ENCODE results near the gene SHANK1. TPM values are rescaled to one million over a fixed set of nuclear protein-coding genes. Genes with fewer than 3 reads are reported as not detected.
"Not testable (repeated sequence)": the region's sequence is repeated elsewhere in the genome, so short reads cannot be mapped to it uniquely, and the experiment has no call there.

Gene SHANK1
- total RNA-seq, 1 experiment from 2014 or later: not detected

DNA sequence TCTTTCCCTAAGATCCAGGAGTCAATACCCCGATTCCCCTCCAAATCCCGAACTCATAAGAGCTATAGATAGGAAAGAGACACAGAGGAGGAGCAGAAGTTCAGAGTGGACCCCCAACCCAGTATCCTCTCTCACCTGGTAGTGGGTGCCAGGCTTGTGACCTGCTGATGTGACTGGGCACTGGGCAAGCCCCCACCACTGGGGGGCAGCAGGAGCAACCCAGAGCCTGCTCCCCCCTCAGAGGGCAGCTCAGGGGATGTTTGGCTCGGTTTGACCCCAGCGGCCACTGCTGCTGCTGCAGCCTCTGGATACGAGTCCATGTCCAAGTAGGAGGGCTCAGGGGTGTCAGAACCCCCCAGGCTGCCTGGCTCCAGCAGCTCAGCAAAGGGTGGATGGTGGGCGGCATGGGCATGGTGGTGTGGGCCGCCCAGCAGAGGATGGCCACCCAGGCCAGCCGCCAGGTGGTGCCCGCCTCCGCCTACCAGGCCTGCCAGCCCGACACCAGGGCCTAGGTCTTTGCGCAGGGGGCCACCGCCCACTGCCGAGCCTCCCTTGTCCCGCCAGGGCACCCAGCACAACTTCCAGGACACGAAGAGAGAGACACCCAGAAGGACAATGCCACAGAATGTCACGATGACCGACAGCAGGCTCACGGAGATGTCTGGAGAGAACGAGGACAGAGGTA, 87.3 kb downstream of the SHANK1 start:
- in situ Hi-C loops (cut with HindIII; ENCODE audit: low pct_unique_long_range_greater_than_20kb, low sequenced_read_pairs): no loop called here
- DNase-seq (ENCODE audit: low read depth): no peak

DNA sequence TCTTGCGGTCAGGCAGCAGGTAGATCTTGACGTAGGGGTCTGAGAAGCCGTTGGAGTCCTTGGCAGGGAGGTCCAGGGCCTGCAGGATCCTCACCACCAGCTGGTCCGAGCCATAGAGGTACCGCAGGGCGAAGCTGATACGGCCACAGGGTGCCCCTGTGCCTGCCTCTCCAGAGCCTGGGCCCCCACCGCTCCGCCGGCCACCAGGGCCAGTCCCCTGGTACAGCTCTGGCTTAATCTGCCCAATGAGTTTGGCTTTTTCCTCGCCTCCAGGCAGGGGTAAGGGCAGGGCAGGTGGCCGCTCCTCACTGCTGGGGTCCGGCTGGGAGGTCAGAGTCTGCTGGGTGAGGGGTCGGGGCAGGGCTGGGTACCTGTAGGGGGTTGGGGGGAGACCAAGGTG, 89.8 kb downstream of the SHANK1 start:
- DNase-seq (ENCODE audit: low read depth): no peak
- in situ Hi-C loops (cut with HindIII; ENCODE audit: low pct_unique_long_range_greater_than_20kb, low sequenced_read_pairs): no loop called here

DNA sequence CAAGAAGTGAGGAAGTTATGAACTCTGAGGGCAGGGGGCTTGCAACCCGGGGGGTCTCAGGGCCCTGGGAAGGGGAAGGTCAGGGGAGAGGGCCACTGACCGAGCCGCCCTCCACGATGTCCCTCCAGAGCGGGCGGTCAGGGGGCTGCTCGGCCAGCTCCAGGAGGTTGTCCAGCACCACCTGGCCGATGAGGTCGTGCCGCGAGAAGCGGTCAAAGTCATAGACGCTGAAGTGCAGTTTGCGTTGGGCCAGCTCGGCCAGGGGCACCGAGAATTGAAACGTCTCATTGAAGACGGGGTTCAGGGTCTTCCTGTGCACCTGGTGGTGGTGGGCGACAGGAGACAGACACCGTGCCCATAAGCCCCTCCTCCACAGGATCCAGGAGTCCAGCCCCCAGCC, 90.4 kb downstream of the SHANK1 start:
- in situ Hi-C loops (cut with HindIII; ENCODE audit: low pct_unique_long_range_greater_than_20kb, low sequenced_read_pairs): no loop called here
- no peak for DNase-seq (ENCODE audit: low read depth)

DNA sequence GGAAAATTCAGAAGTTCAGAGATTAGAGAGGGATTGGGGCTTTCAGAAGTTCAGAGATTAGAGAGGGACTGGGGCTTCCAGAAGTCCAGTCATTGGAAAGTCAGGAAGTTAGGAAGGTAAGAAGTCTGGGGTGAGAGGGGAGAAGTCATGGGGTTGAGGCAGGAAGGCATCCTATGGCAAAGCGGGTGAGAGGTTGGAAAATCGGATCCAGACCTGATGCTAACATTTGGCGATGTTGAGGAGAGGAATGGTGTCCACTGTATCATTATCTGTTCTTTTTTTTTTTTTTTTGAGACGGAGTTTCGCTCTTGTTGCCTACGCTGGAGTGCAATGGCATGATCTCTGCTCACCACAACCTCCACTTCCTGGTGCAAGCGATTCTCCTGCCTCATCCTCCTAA, 91.1 kb downstream of the SHANK1 start:
- no peak for DNase-seq (ENCODE audit: low read depth)
- in situ Hi-C loops (cut with HindIII; ENCODE audit: low pct_unique_long_range_greater_than_20kb, low sequenced_read_pairs): no loop called here

DNA sequence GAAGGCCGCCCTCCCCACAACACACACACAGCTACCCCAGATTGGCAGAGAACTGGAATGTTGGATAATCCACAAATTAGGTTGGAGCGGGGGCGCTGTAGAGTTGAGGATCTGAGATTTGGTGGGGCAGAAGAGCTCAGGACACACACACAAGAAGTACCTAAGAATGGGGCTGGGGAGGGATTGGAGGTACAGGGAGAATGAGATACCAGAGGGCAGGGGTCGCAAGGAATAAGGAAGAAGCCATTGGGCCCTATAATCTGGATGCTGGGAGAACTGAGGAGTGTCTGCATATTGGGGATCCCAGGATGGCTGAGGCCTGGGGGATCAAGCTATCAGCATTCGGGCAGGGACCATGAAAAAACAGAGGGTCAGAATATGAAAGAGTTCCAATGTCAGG, 91.5 kb downstream of the SHANK1 start:
- in situ Hi-C loops (cut with HindIII; ENCODE audit: low pct_unique_long_range_greater_than_20kb, low sequenced_read_pairs): no loop called here
- no peak for DNase-seq (ENCODE audit: low read depth)

DNA sequence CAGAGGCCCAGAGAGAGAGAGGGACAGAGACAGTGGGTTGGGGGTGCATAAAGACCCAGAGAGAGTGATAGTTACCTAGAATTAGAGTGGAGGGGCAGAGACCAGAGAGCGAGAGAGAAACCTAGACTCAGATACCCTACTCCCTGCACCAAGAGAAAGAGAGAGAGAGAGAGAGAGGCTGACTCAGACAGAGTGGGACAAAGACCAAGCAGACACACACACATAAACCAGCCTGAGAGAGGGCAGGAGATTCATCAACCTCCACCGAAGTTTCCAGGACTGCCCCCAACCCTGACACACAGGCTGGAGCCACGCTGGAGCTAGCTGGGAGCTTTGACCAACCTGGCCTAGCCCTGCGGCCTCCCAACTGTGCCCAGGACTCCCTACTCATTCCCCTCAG, 92.8 kb downstream of the SHANK1 start:
- in situ Hi-C loops (cut with HindIII; ENCODE audit: low pct_unique_long_range_greater_than_20kb, low sequenced_read_pairs): no loop called here
- no peak for DNase-seq (ENCODE audit: low read depth)

DNA sequence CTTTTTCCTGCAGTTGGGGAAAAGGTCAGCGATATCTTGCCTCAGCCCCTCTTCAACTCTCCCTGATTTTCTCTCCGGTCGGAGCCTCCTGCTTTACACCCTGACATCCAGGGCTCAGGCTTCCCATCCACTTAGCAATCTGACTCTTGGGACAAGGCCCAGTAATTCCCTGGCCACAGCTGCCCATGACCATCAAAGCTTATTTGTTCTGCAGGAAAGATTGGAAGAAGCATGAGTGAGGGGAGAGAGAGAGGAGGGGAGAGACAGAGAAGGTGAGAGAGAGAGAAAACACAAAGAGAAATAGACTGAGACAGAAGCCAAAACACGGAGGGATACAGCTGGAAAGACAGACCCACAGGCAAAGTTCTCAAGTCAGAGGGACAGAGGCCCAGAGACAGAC, 93.6 kb downstream of the SHANK1 start:
- DNase-seq (ENCODE audit: low read depth): no peak
- in situ Hi-C loops (cut with HindIII; ENCODE audit: low pct_unique_long_range_greater_than_20kb, low sequenced_read_pairs): no loop called here

DNA sequence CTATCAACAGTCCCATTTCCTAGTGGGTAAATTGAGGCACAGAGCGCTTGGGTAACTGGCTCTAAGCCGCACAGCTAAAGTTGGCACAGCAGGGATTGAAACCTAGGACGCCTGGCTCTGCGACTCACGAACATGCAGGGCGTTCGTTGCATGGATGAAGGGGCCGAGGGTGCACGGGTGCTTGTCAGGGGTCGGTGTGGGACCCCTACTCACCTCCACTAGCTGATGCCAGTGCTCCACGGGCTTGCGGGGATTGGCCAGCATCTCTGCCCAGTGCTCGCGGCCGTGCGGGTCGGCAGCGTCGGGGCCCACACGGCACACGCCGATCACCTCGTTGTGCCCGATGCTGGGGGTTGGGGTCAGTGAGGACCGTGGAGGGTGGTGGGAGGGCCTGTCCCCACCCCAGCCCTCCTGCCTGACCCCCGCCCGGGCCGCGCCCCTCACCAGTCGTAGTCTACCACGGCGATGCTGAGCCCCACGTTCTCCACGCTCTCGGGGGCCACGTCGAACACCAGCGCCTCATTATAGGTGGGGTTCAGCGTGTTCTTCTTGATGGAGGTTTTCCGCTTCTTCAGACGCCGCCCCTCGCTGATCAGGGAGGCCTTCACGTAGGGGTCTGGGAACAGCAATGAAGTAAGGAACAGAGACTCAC, 94.5 kb downstream of the SHANK1 start:
- no peak for DNase-seq (ENCODE audit: low read depth)
- in situ Hi-C loops (cut with HindIII; ENCODE audit: low pct_unique_long_range_greater_than_20kb, low sequenced_read_pairs): no loop called here

DNA sequence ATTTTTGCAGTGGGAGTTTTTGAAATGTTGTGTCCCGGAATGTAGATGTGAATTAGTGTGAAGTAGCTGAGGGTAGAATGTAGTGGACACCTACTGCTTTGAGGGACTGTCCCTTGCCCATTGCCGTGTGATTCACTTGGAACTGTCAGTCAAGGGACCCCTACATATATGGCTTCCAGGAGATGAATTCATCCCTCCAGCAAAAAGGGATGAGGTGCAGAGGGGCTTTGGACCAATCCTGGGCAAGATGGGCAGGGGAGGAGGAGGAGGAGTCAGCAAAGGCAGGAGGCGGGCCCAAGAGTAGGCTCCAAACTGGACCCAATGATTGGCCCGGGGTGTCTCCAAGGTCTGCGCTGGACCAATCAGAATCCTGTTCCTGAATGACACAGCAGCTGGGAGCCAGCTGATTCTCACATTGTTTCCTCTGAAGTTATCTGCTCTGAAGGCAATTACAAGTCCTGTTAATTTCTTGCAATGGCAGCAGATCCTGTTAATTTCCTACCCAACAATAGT, 99.2 kb downstream of the SHANK1 start:
- DNase-seq (ENCODE audit: low read depth); in situ Hi-C loops (cut with HindIII; ENCODE audit: low pct_unique_long_range_greater_than_20kb, low sequenced_read_pairs): not testable (repeated sequence)

DNA sequence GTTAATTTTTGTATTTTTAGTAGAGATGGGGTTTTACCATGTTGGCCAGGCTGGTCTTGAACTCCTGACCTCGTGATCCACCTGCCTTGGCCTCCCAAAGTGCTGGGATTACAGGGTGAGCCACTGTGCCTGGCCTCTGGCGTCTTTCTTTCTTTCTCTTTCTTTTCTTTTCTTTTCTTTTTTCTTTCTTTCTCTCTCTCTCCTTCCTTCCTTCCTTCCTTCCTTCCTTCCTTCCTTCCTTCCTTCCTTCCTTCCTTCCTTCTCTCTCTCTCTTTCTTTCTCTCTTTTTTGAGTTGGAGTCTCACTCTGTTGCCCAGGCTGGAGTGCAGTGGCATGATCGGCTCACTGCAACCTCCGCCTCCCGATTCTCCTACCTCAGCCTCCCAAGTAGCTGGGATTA, 100.4 kb downstream of the SHANK1 start:
- in situ Hi-C loops (cut with HindIII; ENCODE audit: low pct_unique_long_range_greater_than_20kb, low sequenced_read_pairs): not testable (repeated sequence)

DNA sequence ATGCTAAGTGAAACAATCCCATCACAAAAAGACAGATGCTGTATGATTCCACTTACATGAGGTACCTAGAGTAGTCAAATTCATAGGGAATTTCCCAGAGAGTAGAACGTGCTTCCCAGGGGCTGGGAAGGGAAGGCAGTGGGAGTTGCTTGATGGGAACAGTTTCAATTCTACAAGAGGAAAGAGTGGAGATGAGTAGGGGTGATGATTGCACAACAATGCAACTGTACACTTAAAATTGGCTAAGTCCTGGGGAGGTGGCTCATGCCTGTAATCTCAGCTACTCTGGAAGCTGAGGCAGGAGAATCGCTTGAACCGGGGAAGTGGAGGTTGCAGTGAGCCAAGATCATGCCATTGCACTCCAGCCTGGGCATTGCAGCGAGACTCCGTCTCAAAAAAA, 101.2 kb downstream of the SHANK1 start:
- DNase-seq (ENCODE audit: low read depth); in situ Hi-C loops (cut with HindIII; ENCODE audit: low pct_unique_long_range_greater_than_20kb, low sequenced_read_pairs): not testable (repeated sequence)

More for the DNA sequence above, 100.4 kb downstream of the SHANK1 start:
- DNase-seq (ENCODE audit: low read depth): not testable (repeated sequence)

DNA sequence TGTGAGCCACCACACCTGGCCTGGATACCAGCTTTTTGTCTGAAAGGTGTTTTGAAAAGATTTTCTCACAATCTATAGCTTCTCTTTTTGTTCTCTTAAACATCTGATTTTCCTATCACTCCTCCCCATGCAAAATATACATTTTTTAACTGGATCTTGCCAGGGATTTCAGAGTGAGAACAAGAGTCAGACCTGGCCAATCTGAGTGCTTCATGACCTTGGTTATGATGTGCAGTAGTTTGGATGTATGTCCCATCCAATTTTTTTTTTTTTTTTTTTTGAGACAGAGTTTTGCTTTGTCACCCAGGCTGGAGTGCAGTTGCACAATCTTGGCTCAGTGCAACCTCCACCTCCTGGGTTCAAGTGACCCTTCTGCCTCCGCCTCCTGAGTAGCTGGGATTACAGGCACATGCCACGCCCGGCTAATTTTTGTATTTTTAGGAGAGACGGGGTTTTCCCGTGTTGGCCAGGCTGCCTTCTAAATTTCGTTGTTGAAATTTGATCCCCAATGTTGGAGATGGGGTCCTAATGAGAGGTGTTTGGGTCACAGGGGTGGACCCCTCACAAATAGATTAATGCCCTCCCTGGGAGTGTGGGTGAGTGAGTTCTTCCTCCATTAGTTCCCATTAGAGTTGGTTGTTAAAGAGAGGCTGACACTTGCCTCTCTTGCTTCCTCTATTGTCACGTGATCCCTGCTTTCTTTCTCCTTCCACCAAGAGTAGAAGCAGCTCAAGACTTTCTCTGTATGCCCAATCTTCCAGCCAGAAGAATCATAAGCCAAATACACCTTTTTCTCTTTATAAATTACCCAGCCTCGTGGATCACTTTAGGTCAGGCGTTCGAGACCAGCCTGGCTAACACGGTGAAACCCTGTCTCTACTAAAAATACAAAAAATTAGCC, 106.8 kb downstream of the SHANK1 start:
- in situ Hi-C loops (cut with HindIII; ENCODE audit: low pct_unique_long_range_greater_than_20kb, low sequenced_read_pairs): not testable (repeated sequence)

More for the DNA sequence above, 106.8 kb downstream of the SHANK1 start:
- DNase-seq (ENCODE audit: low read depth): not testable (repeated sequence)

Other genes starting within 250 kb of the SHANK1 start
- 152 and 192 TPM in 2 replicates for gene EMC10, start 243.3 kb downstream of the SHANK1 start, total RNA-seq (2014; rRNA removed; shearing (Covaris generic); ENCODE audit: low replicate concordance)
- gene GARIN5A, start 243.0 kb downstream of the SHANK1 start, total RNA-seq (2014; rRNA removed; shearing (Covaris generic); ENCODE audit: low replicate concordance): 0.43 TPM in 1 of 2 replicates, not detected in the other
- 34.4 and 59.0 TPM in 2 replicates for gene JOSD2, start 208.6 kb downstream of the SHANK1 start, total RNA-seq (2014; rRNA removed; shearing (Covaris generic); ENCODE audit: low replicate concordance)
- gene ASPDH, start 205.9 kb downstream of the SHANK1 start, total RNA-seq (2014; rRNA removed; shearing (Covaris generic); ENCODE audit: low replicate concordance): not detected in 2 replicates
- gene LRRC4B, start 151.4 kb downstream of the SHANK1 start, total RNA-seq (2014; rRNA removed; shearing (Covaris generic); ENCODE audit: low replicate concordance): 5.0 and 8.7 TPM in 2 replicates
- gene SYT3, start 79.9 kb downstream of the SHANK1 start, total RNA-seq (2014; rRNA removed; shearing (Covaris generic); ENCODE audit: low replicate concordance): 0.14 and 0.26 TPM in 2 replicates
- gene C19orf81, start 70.4 kb downstream of the SHANK1 start, total RNA-seq (2014; rRNA removed; shearing (Covaris generic); ENCODE audit: low replicate concordance): 13.5 and 20.4 TPM in 2 replicates
- gene CLEC11A, start 3.6 kb upstream of the SHANK1 start, total RNA-seq (2014; rRNA removed; shearing (Covaris generic); ENCODE audit: low replicate concordance): 2.0 and 6.1 TPM in 2 replicates
- not detected in 2 replicates for gene GPR32, start 50.7 kb upstream of the SHANK1 start, total RNA-seq (2014; rRNA removed; shearing (Covaris generic); ENCODE audit: low replicate concordance)
- gene ACP4, start 70.6 kb upstream of the SHANK1 start, total RNA-seq (2014; rRNA removed; shearing (Covaris generic); ENCODE audit: low replicate concordance): not detected in 2 replicates
- not detected in 2 replicates for gene KLK1, start 104.0 kb upstream of the SHANK1 start, total RNA-seq (2014; rRNA removed; shearing (Covaris generic); ENCODE audit: low replicate concordance)
- gene KLK15, start 113.8 kb upstream of the SHANK1 start, total RNA-seq (2014; rRNA removed; shearing (Covaris generic); ENCODE audit: low replicate concordance): not detected in 2 replicates
- not detected in 2 replicates for gene KLK3, start 135.1 kb upstream of the SHANK1 start, total RNA-seq (2014; rRNA removed; shearing (Covaris generic); ENCODE audit: low replicate concordance)
- gene KLK2, start 153.6 kb upstream of the SHANK1 start, total RNA-seq (2014; rRNA removed; shearing (Covaris generic); ENCODE audit: low replicate concordance): not detected in 2 replicates
- not detected in 2 replicates for gene KLK4, start 191.6 kb upstream of the SHANK1 start, total RNA-seq (2014; rRNA removed; shearing (Covaris generic); ENCODE audit: low replicate concordance)
- gene KLK5, start 233.2 kb upstream of the SHANK1 start, total RNA-seq (2014; rRNA removed; shearing (Covaris generic); ENCODE audit: low replicate concordance): not detected in 2 replicates
- not detected in 2 replicates for gene KLK6, start 249.8 kb upstream of the SHANK1 start, total RNA-seq (2014; rRNA removed; shearing (Covaris generic); ENCODE audit: low replicate concordance)